WERI-Rb-1 (cell line): Measurements from ENCODE around the gene MKI67.

Experiments
- DNase-seq: peaks from one replicate; pipeline ENCODE4 v3.0.0-alpha.2; 2020
- H3K27ac ChIP-seq: fragments of 250-450 bp; sonication (Bioruptor Pico); 2 replicates; pipeline ENCODE4 v1.5.1; 2020; ENCODE audit warnings: mild to moderate bottlenecking, moderate library complexity
- H3K27me3 ChIP-seq: fragments of 250-450 bp; sonication (Bioruptor Pico); 2 replicates; pipeline ENCODE4 v1.5.1; 2021; ENCODE audit warnings: mild to moderate bottlenecking, low read depth, moderate library complexity; ENCODE audit not compliant: insufficient read depth, severe bottlenecking
- H3K36me3 ChIP-seq: fragments of 250-450 bp; sonication (Bioruptor Pico); 2 replicates; pipeline ENCODE4 v1.5.1; 2020; ENCODE audit warnings: mild to moderate bottlenecking, moderate library complexity
- H3K4me3 ChIP-seq: 2 replicates; pipeline ENCODE4 v1.5.1; 2011; ENCODE audit warnings: low read depth, mild to moderate bottlenecking, control low read depth, low read length
- H3K9me3 ChIP-seq: fragments of 250-450 bp; sonication (Bioruptor Pico); 2 replicates; pipeline ENCODE4 v1.5.1; 2021; ENCODE audit warnings: mild to moderate bottlenecking, moderate library complexity; ENCODE audit not compliant: severe bottlenecking
- CTCF ChIP-seq: IDR thresholded peaks from 2 replicates; pipeline ENCODE4 v1.5.1; 2011; ENCODE audit warnings: low read depth, mild to moderate bottlenecking, control low read depth, inconsistent platforms, low read length

MKI67 gene

GRCh38 chr10:128056303-128057050, 69.7 kb downstream of the MKI67 start:
- TF ChIP-seq CTCF, result no peak
- no peak for DNase-seq
- Histone ChIP-seq H3K4me3 (no peak overlapping the region), H3K9me3 (no peaks in the 10 kb centered on the region), H3K27me3 (no peaks in the 10 kb centered on the region), H3K27ac (no peak overlapping the region), H3K36me3 (no peaks in the 10 kb centered on the region)

GRCh38 chr10:128055061-128055868, 71.0 kb downstream of the MKI67 start:
- H3K27me3 ChIP-seq, result no peaks in the 10 kb centered on the region
- no peak overlapping the region for H3K4me3 ChIP-seq
- no peaks in the 10 kb centered on the region for H3K36me3 ChIP-seq
- no peak overlapping the region for H3K27ac ChIP-seq
- no peak for DNase-seq
- no peak for TF ChIP-seq CTCF
- no peaks in the 10 kb centered on the region for H3K9me3 ChIP-seq

GRCh38 chr10:128054163-128054970, 71.9 kb downstream of the MKI67 start:
- H3K36me3 ChIP-seq, result no peaks in the 10 kb centered on the region
- H3K9me3 ChIP-seq, result no peaks in the 10 kb centered on the region
- no peak overlapping the region for H3K4me3 ChIP-seq
- no peak overlapping the region for H3K27ac ChIP-seq
- no peaks in the 10 kb centered on the region for H3K27me3 ChIP-seq
- no peak for TF ChIP-seq CTCF
- DNase-seq, result no peak

GRCh38 chr10:128053356-128053755, 72.9 kb downstream of the MKI67 start:
- Histone ChIP-seq H3K36me3 (no peaks in the 10 kb centered on the region), H3K9me3 (no peaks in the 10 kb centered on the region), H3K27me3 (no peaks in the 10 kb centered on the region), H3K4me3 (no peak overlapping the region), H3K27ac (no peak overlapping the region)
- DNase-seq, result no peak
- no peak for TF ChIP-seq CTCF

- Histone ChIP-seq H3K36me3 (no peaks in the 10 kb centered on the region), H3K27ac (no peak overlapping the region), H3K4me3 (no peak overlapping the region), H3K27me3 (no peaks in the 10 kb centered on the region), H3K9me3 (no peaks in the 10 kb centered on the region)
- no peak for TF ChIP-seq CTCF
- no peak for DNase-seq
Measured at GRCh38 chr10:128052696-128053095, 73.5 kb downstream of the MKI67 start.
